ENCODE data around the gene SELENOT.
A peak's percentile ranks its signal among the peaks of the same experiment; 100 is the strongest.
"Not testable (repeated sequence)": the region's sequence is repeated elsewhere in the genome, so short reads cannot be mapped to it uniquely, and the experiment has no call there.

SELENOT gene, protein sequence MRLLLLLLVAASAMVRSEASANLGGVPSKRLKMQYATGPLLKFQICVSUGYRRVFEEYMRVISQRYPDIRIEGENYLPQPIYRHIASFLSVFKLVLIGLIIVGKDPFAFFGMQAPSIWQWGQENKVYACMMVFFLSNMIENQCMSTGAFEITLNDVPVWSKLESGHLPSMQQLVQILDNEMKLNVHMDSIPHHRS

GRCh38 chr3:150603153-150603979 is at the start of gene SELENOT:
Gene SELENOT, plus strand, starts transcription at chr3:150603321. Its CDS starts 42 bp downstream, at chr3:150603363.
- peak; percentile 87 for DNase-seq

GRCh38 chr3:150555859-150556436 is 47.2 kb upstream of the SELENOT start:
- DNase-seq, result no peak

GRCh38 chr3:150556792-150557191 is 46.3 kb upstream of the SELENOT start:
- no peak for DNase-seq

- no peak for DNase-seq
Observed at GRCh38 chr3:150557725-150558124, 45.4 kb upstream of the SELENOT start.

- DNase-seq, result no peak
Observed at GRCh38 chr3:150564243-150564642, 38.9 kb upstream of the SELENOT start.

DNA sequence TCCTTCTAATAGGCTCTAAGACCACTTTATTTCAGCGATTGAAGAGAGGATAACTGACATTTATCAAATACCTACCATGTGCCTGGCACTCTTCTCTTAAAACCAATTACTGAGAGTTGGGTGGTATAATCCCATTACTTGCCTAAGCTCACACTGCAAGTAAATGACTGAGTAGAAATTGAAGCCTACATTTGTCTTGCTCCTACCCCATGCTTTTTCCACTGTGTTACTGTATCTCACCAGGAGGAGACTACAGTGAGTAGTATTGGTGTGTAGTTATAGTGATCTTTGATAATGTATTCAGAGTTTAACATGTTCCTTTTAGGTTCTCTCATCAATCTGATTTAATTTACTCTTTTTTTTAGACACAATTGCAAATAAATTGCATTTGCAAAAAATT is 35.8 kb upstream of the SELENOT start:
- no peak for DNase-seq

- no peak for DNase-seq
Observed at GRCh38 chr3:150577855-150578254, 25.3 kb upstream of the SELENOT start.

GRCh38 chr3:150581174-150581573 is 21.9 kb upstream of the SELENOT start:
- no peak for DNase-seq

GRCh38 chr3:150582620-150583019 is 20.5 kb upstream of the SELENOT start:
- DNase-seq, result no peak

GRCh38 chr3:150583028-150583427 is 20.1 kb upstream of the SELENOT start:
- DNase-seq, result no peak

GRCh38 chr3:150588027-150588830 is 14.9 kb upstream of the SELENOT start:
- DNase-seq, result no peak

DNA sequence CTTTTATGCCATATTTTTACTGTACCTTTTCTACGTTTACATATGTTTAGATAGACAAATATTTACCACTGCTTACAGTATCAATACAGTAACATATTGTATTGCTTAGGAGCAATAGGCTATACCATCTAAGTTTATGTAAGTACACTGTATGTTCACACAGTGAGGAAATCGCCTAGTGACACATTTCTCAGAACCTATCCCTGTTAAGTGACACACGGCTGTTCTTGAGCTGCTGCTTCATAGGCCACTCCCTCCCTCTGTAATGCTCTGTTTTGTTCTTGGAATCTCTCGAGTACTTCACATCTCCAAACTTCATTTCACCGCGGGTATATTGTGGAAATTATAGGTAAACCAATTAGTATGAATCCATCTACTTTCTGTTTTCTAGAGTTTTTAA is 13.4 kb upstream of the SELENOT start:
- no peak for DNase-seq

DNA sequence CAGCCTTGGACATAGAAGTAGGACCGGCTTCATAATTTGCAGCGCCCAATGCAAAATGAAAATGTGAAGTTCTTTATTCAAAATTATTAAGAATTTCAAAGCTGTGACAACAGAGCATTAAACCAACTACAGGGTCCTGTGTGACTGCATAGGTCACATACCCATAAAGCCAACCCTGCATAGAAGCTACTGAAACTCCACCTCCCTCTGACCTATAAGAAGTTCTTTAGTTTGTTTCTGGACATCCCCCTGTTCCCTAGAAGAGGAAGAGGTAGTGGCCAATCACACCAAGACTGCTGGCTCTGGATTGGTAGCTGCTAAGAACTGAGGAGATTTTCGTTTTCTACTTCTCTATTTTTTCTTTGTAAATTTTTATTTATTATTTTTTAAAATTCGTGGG is 9.0 kb upstream of the SELENOT start:
- no peak for DNase-seq

GRCh38 chr3:150597646-150598045 is 5.5 kb upstream of the SELENOT start:
- no peak for DNase-seq

DNA sequence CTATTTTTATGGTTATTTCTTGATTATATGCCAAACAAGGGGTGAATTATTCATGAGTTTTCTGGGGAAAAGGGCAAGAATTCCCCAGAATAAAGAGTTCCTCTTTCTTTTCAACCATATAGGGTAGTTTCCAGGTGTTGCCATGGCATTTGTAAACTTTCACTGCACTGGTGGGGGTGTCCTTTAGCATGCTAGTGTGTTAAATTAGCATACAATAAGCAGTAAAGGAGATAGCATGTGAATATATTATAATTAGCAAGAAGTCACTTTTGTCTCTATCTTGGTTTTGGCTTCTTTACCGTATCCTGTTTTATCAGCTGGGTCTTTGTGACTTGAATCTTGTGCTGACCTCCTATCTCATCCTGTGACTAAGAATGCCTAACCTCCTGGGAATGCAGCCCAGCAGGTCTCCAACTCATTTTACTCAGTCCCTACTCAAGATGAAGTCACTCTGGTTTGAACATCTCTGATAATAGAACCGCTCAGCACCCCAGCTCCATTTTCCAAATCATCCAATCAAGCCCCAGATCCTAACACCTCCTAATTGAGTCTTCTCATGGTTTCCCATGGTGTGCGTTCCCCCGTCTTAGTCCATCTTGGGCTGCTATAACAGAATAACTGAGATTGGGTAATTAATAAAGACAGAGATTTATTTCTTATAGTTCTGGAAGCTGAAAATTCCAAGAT is 3.4 kb upstream of the SELENOT start:
- DNase-seq, result no peak

- not testable (repeated sequence) for DNase-seq
Observed at GRCh38 chr3:150600647-150601530, 2.2 kb upstream of the SELENOT start.

GRCh38 chr3:150602426-150603152 is 532 bp upstream of the SELENOT start:
- DNase-seq, result no peak

GRCh38 chr3:150603980-150604319 is 829 bp downstream of the SELENOT start:
- DNase-seq, result no peak

GRCh38 chr3:150605998-150606641 is 3.0 kb downstream of the SELENOT start:
- no peak for DNase-seq

- DNase-seq, result no peak
Observed at GRCh38 chr3:150607267-150608065, 4.3 kb downstream of the SELENOT start.
